ENCODE data around the gene SLC38A11.

DNA sequence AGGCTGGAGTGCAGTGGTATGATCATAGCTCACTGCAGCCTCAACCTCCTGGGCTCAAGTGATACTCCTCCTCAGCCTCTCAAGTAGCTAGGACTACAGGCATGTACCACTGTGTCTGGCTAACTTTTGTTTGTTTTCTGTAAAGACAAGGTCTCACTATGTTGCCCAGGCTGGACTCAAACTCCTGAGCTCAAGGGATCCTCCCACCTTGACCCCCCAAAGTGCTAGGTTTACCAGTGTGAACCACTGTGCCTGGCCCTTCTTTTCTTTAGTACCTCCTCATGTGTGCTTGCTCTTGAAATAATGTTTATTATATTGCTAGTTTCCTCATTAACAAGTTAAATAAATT is 94.7 kb downstream of the SLC38A11 start:
- TF ChIP-seq ZNF274 (IDR thresholded peaks at IDR 0.05; ENCODE audit: borderline replicate concordance, extremely low read depth, low read length) (no peak), POLR2AphosphoS5 (IDR thresholded peaks at IDR 0.05; ENCODE audit: low read depth, low read length) (no peak), JUND (IDR thresholded peaks at IDR 0.05; ENCODE audit: low read length) (no peak), PHF8 (conservative IDR thresholded peaks at IDR 0.05; ENCODE audit: low read depth, low read length) (no peak), YY1 (IDR thresholded peaks at IDR 0.05; ENCODE audit: low read depth, low read length) (no peak), GTF2F1 (IDR thresholded peaks at IDR 0.05; ENCODE audit: borderline replicate concordance, low read depth, low read length) (no peak), POU5F1 (IDR thresholded peaks at IDR 0.05; ENCODE audit: low read depth, low read length) (no peak), CEBPB (IDR thresholded peaks at IDR 0.05; ENCODE audit: low read depth, low read length) (no peak)

Data from H1 (cell line).